Mammary epithelial cell (primary cell): ENCODE measurements around the gene CASQ2.

ENCODE experiments used
- CTCF ChIP-seq, 2 donors: IDR thresholded peaks in 1 of 2; conservative IDR thresholded peaks in 1 of 2; 2 replicates each; pipeline ENCODE4 v1.5.1; 2011 to 2012; ENCODE audit warnings: inconsistent platforms in 2 of 2, low read length in 2 of 2, mild to moderate bottlenecking in 2 of 2, control low read depth in 1 of 2, low read depth in 1 of 2; ENCODE audit not compliant: insufficient read depth in 1 of 2; ENCODE audit errors: extremely low read depth in 1 of 2
- EZH2 ChIP-seq: IDR thresholded peaks from 2 replicates; pipeline ENCODE4 v1.6.1; 2012; ENCODE audit warnings: low read length, inconsistent platforms, borderline replicate concordance

DNA sequence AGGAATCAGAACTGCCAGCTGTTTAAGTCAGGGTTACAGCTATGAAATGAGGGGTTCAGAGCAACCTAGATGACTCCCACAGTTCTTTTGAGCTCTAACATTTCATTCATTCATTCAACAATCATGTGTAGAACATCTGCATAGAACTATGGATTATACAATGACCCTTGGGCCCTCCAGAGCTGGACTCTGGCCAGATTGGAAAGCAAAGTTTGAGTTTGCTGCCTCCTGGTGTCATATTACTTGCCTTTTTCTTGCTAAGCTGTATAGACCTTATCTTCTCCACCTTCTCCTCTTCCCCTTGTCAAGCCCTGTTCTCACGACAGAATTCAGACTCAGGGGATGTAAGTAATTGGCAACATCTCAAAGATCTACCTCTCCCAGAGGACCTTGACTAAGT is 4.0 kb downstream of the CASQ2 start:
- TF ChIP-seq CTCF (conservative IDR thresholded peaks at IDR 0.05 in 1 of 2, IDR thresholded peaks at IDR 0.05 in 1 of 2; ENCODE audit: extremely low read depth in 1 of 2, insufficient read depth in 1 of 2, low read depth in 1 of 2, low read length in 2 of 2): peak; percentile 67 to 69
- TF ChIP-seq EZH2: no peak
